Esophagus muscularis mucosa (tissue), 4 donors: ENCODE measurements around the gene CHPF2.
A peak's percentile ranks its signal among the peaks of the same experiment; 100 is the strongest.

Experiments used
- EP300 ChIP-seq: sonication (generic); formaldehyde crosslinking; IDR thresholded peaks from one replicate; pipeline ENCODE4 v1.6.1; 2017; ENCODE audit warnings: antibody characterized with exemption
- POLR2A ChIP-seq: fragments of 450-650 bp; IDR thresholded peaks from one replicate; pipeline ENCODE4 v1.6.1; 2017; ENCODE audit warnings: antibody characterized with exemption, moderate library complexity, mild to moderate bottlenecking, low read depth
- POLR2AphosphoS5 ChIP-seq, 2 donors: sonication (generic); formaldehyde crosslinking; IDR thresholded peaks; one replicate each; pipeline ENCODE4 v1.6.1; 2017; ENCODE audit warnings: antibody characterized with exemption in 2 of 2
- TF ChIP-seq, protein P1 (sequence below), 3 experiments: fragments of 200-600 bp in 2 of 3; fragments of 450-650 bp in 1 of 3; sonication (generic) in 2 of 3; IDR thresholded peaks; one replicate each; pipeline ENCODE4 v1.5.1; 2017 to 2019; ENCODE audit warnings: antibody characterized with exemption in 3 of 3, mild to moderate bottlenecking in 2 of 3, moderate library complexity in 1 of 3

DNA sequence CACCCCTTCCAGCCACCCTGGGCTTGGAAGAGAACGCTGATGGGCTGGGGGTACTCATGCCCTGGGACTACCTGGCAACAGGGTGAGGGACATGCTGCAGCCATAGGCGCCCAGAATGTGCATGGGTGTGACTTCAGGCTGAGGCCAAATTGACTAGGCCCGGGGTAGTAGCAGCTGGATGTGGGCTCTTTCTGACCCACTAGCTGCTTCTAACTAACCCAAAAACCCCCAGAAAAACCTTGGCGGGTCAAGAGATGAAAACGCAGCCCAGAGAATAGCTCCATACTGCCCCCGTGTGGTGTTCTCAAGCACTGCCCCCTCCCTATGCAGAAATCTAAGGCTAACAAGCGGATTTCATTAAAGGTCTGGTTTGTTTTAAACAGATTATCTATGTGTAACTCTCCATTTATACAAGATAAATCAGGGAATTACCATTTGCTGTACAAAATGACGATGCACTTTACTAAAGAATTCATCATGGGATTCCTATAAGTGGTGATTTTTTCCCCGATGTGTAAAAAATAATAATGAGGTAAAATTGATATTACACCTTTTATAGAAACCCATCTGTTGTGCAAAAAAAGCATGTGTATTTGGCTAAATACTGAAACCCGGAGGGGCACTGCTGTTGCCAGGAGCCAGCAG, 12.0 kb downstream of the CHPF2 start:
- TF ChIP-seq POLR2A (no peak), EP300 (no peak), POLR2AphosphoS5 (IDR thresholded peaks at IDR 0.05) (no peak)
- TF ChIP-seq, protein P1, sequence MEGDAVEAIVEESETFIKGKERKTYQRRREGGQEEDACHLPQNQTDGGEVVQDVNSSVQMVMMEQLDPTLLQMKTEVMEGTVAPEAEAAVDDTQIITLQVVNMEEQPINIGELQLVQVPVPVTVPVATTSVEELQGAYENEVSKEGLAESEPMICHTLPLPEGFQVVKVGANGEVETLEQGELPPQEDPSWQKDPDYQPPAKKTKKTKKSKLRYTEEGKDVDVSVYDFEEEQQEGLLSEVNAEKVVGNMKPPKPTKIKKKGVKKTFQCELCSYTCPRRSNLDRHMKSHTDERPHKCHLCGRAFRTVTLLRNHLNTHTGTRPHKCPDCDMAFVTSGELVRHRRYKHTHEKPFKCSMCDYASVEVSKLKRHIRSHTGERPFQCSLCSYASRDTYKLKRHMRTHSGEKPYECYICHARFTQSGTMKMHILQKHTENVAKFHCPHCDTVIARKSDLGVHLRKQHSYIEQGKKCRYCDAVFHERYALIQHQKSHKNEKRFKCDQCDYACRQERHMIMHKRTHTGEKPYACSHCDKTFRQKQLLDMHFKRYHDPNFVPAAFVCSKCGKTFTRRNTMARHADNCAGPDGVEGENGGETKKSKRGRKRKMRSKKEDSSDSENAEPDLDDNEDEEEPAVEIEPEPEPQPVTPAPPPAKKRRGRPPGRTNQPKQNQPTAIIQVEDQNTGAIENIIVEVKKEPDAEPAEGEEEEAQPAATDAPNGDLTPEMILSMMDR (IDR thresholded peaks at IDR 0.05), result peak in 2 of 3 experiments; percentile 79 to 82
